Activated gamma-delta T cell treated with Interleukin-2 at 50 U/mL for 16 hours (primary cell): Measurements from ENCODE around the gene PRSS53.
A peak's percentile ranks its signal among the peaks of the same experiment; 100 is the strongest.

Experiments used
- DNase-seq: peaks from one replicate; pipeline ENCODE4 v3.0.0-alpha.2; 2020

Gene PRSS53

GRCh38 chr16:31036691-31037090 is 52.1 kb downstream of the PRSS53 start:
- DNase-seq: no peak

GRCh38 chr16:31033709-31034492 is 54.8 kb downstream of the PRSS53 start:
- peak; percentile 84 for DNase-seq
